GM21786 (cell line): Measurements from ENCODE around the gene RGSL1.

Experiments used
- ATAC-seq: cut with Tn5 transposase; IDR thresholded peaks from one replicate; pipeline ENCODE4 v1.9.1; 2021; ENCODE audit not compliant: unreplicated experiment

The RGSL1 gene

DNA sequence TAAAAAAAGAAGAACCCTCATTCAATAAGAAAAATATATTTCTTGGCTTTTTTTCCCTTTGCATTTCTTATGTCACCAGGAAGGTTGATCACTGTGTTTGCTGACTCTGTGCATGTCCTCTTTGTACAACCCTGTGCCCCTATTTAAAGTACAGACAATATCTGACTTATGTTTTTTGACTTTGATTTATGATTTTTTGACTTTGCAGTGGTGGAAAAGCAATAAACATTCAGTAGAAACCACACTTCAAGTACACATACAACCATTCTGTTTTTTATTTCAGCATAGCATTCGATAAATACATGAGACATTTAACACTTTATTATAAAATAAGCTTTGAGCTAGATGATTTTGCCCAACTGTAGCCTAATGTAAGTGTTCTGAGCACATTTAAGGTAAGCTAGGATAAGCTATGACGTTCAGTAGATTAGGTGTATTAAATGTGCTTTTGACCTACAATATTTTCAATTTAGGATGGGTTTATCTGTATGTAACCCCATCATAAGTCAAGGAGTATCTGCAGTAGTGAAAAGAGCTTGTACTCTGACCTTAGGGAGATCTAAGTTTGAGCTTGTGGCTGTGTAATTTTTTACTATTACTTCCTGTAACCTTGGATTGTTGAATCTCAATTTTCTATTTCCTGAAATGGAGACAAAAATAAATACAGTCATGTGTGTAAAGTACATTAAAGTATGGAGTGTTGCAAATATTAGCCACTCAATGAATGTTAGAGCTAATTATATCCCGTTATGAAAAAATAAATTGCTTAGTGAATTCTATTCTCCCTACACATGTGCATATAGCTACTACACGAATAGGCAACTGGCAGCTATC lies 137.9 kb downstream of the RGSL1 start:
- ATAC-seq, result no peak

GRCh38 chr1:182588500-182589396 lies 138.8 kb downstream of the RGSL1 start, which contains the start of gene RNASEL:
RNASEL (minus strand) TSS chr1:182589256; CDS start chr1:182586806, 2,450 bp downstream.
- ATAC-seq, result peak; percentile 80

GRCh38 chr1:182589520-182589919 lies 139.6 kb downstream of the RGSL1 start:
- ATAC-seq, result peak; percentile 7

- no peak for ATAC-seq
Observed at GRCh38 chr1:182589931-182590330, 140.0 kb downstream of the RGSL1 start.

- no peak for ATAC-seq
Observed at GRCh38 chr1:182595641-182596240, 145.8 kb downstream of the RGSL1 start.

- ATAC-seq, result no peak
Observed at GRCh38 chr1:182596934-182597333, 147.0 kb downstream of the RGSL1 start.

DNA sequence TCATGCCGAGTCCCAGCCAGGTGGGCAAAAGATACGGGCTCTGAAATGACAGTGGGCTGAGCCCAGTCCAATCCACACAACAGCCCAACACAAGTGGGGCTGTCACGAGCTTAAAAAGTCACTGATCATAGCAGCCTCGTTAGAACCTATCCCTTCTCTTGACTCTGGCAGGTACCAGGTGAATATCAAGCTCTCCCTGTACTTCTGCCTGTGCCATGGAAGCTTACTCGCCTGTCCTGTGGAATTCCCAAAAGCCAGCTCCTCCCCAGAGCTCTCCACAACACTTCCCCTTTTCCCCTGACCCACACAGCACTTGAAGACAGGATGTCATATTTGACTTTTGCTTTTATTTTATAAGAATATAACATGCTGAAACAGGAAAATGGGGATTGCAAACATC lies 148.3 kb downstream of the RGSL1 start:
- no peak for ATAC-seq

GRCh38 chr1:182599339-182599738 lies 149.4 kb downstream of the RGSL1 start:
- ATAC-seq, result no peak

GRCh38 chr1:182600036-182600713 lies 150.2 kb downstream of the RGSL1 start:
- ATAC-seq, result no peak

DNA sequence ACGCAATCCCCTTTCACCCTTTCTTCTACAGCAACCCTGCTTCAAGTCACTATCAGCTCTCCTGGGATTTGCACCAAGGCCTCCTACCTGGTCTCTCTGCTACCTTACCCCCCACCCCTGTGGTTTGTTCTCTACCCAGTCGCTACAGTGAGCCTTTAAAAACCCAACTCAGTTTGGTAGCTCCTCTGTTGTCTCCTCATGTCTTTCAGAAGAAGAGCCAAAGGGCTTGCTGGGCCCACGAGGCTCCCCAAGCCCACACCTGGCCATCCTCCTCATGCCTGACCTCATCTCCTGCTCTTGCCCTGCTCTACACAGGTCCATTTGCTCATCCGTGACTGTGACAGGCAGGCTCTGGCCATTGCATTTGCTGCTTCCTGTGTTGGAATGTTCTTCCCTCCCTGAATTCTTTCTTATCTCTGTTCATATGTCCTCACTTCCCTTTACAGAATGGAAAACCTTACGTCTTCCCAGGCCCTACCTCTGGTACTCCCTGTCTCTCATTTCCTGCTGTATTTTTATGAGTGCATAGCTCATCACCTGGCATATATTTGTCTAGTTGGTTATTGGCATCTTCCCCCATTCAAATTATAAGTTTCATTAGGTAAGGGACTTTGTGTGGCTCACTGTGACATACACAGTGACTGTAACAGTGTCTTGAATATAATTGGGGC lies 150.9 kb downstream of the RGSL1 start:
- ATAC-seq, result no peak

DNA sequence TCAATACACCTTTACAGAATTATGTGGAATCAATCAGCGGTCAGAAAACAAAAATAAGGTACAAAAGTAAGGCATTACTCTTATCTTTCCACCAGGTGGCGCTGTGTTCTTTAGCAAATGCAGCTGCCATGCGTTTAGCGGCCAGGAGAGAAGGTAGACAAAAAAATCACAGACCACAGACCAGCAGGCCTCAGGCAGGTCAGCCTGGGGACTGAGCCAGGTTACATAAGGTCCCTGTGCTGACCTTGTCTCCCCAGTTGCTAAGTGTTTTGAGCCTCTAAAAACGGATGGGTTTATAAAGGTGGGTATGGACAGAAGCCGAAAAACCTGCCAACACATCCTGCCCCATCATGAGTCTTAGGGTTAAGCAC lies 151.5 kb downstream of the RGSL1 start:
- ATAC-seq, result peak; percentile 24

DNA sequence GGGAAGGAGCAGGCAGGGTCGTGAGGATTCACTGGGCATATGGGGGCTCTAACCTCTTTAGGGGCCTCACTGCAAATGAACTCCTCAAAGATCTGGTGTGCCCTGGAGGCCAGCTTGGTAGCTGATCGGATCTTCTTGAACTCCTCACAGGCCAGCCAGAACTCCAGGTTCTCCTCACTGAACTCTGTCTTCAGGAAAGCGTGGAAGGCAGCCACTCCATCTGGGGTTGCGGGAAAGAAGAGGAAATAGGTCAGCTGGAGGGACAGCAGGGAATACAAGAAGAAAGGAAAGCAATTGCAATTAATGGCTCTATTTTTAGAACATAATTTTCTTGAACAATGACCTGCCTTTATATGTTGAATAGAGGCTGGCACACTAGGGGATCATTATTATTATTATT lies 152.0 kb downstream of the RGSL1 start:
- ATAC-seq, result no peak

DNA sequence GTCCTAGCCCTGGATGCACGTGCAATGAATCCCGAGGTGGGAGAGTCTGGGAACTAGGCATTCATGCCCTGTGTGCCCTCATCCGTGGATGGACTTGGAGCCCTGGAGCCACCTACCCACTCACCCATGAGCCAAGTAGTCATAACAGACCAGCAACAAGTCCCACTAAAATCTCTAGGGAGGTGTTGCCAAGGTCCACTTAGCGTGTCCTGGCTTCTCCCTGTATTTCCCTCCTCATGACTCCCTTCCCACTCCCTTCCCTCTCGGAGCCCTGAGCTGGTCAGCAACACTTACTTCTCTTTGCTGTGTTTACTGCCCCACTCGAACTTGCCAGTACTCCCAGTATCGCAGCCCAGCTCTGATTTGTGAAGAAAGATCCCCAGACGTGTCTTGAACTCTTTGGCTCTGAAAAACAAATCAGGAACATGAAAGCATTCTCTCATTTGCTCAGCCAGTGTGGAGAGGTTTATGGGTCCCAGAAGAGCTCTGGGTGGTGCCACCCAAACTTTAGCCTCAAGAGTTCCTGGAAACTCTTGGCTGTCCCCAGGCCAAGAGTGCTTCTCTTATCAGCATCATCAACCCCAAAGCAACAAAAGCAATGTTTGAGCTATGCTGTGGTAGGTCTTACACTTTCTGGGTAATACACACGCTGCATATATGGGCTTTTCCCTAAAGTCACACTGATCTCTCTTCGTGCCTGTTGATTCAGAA lies 153.1 kb downstream of the RGSL1 start:
- ATAC-seq, result no peak

DNA sequence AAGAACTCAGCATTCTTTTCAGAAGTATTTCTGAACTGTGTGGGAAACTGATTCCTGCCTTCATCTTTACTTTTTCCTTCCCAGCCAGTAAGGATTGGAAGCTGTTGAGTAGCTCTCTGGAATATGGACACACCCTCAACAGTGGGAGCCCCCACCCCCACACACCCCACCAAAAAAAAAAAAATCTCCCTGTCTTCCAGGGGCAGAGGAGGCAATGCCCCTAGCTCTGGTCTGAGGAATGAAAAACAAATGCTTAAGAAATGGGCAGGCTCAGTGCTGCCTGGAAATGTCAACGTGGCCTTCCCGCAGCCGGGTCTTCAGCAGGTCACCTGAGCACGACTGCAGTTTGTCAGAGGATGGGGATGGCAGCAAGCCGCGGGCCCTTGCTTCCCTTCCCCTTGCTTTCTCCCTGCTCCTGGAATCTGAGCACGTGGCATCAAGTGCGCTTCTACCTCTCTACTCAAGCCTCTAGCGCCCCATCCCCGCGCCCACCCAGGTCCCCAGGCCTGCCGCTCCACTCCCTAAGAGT lies 153.8 kb downstream of the RGSL1 start:
- ATAC-seq, result peak; percentile 11

GRCh38 chr1:182604175-182605164 lies 154.5 kb downstream of the RGSL1 start, which contains the start of gene RGS16:
RGS16 (minus strand) TSS chr1:182604389; CDS start chr1:182604259, 130 bp downstream.
- peak; percentile 88 for ATAC-seq

- ATAC-seq, result no peak
Observed at GRCh38 chr1:182607566-182607965, 157.6 kb downstream of the RGSL1 start.

DNA sequence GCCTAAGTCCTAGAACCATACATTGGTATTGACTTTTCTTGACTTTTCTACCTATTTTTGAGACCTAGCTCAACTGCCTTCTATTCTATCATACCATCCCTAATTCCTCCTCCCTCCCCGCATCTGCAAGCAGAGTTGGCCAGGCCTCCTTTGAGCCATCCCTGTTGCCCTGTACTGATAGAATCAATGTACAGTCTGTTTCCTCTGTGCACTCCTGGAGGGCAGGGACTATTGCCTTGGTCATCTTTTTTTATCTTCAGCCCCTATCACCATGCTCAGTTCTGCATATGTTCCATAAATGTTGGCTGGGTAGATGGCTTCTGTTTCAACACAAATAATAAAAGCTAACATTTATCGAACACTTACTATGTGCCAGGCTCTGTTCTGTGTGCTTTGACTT lies 158.3 kb downstream of the RGSL1 start:
- no peak for ATAC-seq
